SHP77 treated with DMSO at 0.1 percent for 48 hours (cell line): ENCODE data around the gene TAS2R40.

ENCODE experiments used
- DNase-seq: peaks from one replicate; lab custom pipeline; 2025; lab: John Stamatoyannopoulos, UW

TAS2R40 gene

GRCh38 chr7:143225047-143225446 is 3.2 kb downstream of the TAS2R40 start:
- DNase-seq = no peak

- DNase-seq = no peak
Measured at GRCh38 chr7:143227806-143228205, 6.0 kb downstream of the TAS2R40 start.

- no peak for DNase-seq
Measured at GRCh38 chr7:143229054-143229790, 7.4 kb downstream of the TAS2R40 start.

DNA sequence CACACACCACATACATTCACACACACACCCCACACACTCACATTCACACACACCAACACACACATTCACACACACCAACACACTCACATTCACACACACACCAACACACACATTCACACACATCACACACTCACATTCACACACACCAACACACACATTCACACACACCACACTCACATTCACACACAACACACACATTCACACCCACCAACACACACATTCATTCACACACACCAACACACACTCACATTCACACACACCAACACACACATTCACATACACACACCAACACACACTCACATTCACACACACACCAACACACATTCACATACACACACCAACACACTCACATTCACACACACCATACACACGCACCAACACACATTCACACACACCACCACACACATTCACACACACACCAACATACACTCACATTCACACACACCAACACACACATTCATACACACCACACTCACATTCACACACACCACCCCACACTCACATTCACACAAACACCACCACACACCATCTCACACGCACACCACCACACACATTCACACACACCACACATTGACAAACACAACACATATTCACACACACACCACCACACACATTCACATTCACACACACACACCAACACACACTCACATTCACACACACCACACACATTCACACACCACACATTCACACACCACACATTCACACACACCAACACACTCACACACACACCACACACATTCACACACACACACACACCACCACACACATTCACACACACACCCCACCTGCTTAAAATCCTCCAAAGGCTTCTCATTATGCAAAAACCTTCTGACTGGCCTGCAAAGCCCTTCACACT is 9.0 kb downstream of the TAS2R40 start:
- DNase-seq = no peak

DNA sequence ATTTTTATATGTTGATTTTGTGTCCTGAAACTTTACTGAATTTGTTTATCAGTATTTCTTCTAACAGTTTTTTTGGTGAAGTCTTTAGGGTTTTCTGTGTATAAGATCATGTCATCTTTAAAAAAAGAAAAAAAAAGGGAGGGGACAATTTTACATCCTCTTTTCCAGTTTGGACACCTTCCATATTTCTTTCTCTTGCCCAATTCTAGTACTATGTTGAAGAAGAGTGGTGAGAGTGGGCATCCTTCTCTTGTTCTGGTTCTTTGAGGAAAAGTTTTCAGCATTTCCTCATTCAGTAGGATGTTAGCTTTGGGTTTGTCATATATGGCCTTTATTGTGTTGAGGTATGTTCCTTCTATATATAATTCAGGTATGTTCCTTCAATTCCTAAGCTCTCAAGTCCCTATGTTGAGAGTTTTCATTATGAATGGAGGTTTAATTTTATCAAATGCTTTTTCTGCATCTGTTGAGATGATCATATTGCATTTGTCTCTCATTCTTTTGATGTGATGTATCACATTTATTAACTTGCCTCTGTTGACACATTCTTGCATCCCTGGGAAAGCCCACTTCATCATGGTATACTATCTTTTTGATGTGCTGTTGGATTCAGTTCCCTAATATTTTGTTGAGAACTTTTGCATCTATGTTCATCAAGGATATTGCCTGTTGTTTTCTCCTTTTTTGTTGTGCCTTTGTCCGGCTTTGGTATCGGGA is 12.1 kb downstream of the TAS2R40 start:
- no peak for DNase-seq

DNA sequence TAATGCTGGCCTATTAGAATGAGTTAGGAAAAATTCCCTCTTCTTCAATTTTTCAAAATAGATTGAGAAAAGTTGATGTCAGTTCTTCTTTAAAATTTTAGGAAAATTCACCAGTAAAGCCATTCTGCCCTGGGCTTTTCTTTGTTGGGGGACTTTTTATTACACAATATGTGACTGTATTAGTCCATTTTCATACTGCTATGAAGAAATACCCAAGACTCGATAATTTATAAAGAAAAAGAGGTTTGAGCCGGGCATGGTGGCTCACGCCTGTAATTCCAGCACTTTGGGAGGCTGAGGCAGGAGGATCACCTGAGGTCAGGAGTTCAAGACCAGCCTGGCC is 12.7 kb downstream of the TAS2R40 start:
- no peak for DNase-seq

DNA sequence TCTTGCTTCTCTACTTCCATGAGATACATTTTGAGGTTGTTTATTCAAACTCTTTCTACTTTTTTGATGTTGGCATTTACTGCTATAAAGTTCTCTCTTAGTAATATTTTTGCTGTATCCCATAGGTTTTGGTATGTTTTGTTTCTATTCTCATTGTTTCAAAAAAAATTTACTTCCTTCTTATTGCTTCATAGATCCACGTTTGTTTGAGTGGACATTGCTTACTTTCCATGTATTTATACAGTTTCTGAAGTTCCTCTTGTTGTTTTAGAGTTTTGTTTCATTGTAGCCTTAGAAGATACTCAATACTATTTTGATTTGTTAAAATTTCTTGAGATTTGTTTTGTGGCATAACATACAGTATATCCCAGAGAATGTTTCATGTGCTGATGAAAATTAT is 13.7 kb downstream of the TAS2R40 start:
- DNase-seq = no peak

GRCh38 chr7:143236408-143236990 is 14.7 kb downstream of the TAS2R40 start:
- no peak for DNase-seq

- no peak for DNase-seq
Measured at GRCh38 chr7:143237366-143237765, 15.5 kb downstream of the TAS2R40 start.

DNA sequence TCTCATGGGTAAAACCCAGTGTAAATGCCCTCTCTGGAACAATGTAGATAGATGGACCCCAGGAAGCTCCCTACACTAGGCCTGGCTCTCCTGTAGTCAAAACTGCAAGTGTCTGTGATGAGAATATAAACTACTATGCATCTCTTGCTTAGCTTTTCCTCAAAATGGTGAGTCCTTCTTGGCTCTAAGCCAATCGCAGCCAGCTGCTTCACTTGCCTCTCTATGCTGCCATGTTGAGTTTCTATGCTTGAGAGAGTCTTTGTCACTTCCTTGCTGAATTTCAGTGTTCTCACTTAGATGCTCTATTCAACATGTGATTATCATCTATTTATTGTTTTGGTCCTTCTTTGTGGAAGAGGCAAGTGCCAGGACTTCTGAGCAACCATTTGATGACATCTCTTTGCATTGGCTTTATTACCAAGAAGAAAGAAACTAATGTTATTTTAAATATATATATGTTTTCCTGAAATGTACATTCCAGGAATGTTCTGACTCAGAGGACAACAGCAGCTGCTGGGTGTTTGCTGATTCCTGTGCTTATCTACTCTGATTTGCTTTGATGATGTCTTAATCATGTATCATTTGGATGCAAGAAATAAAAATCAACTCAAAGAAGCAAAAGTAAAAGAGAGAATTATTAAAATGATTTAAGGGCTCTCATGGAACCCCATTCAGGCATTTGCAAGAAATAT is 16.6 kb downstream of the TAS2R40 start:
- no peak for DNase-seq

GRCh38 chr7:143239813-143240212 is 18.0 kb downstream of the TAS2R40 start:
- no peak for DNase-seq

GRCh38 chr7:143240291-143241168 is 18.7 kb downstream of the TAS2R40 start:
- peak; percentile 30 for DNase-seq

DNA sequence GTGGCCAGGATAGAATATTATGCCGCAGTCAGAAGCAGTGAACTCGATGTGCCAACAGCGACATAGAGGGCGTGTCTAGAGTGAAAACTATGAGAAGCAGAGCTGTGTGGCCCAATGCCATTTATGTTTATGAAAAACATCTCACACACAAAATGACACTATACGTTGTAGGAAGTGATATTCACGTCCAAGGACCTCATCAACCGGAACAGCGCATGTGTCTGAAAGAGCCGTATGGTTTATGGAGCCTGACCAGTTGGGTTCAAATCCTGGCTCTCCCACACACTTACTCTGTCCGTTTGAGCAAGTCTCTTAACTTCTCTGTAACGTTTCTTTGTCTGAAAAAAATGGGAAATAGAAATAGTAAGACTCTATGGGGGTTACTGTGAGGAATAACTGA is 20.5 kb downstream of the TAS2R40 start:
- DNase-seq = no peak

DNA sequence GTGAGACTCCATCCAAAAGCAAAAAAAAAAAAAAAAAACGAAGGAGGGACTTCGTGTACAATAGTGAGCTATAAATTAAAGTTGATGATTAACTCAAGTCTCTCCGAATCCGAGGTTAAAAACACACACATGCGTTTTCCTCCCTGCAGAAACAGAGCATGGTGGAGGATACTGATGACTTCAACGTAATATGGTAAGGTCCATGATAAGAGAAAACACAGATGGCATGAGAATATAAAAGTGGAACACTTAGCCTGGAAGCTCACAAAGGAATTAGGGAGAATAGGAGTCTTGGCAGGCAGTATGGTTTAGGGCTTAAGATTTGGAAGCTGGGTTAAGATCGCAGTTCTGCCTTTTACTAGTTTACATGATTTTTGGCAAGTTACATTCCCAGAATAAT is 21.3 kb downstream of the TAS2R40 start:
- DNase-seq = no peak

DNA sequence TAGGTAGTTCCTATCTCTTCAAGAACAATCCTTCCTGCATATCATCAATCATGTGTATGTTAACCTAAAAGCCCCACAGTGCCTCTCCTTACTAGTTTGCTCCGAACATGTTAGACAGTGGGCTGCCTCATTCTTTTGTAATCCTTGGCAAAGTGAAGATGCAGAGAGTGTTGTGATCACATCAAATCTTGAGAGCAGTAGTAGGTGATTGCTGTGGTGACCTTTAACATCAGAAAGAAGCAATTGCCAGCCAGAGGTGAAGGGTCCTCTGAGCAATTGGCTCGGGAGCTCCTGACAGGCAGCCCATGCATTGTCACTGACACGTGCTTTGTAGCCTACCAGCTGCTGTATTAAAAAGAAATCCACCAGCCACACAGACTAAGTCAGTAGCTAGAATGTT is 21.8 kb downstream of the TAS2R40 start:
- DNase-seq = no peak

DNA sequence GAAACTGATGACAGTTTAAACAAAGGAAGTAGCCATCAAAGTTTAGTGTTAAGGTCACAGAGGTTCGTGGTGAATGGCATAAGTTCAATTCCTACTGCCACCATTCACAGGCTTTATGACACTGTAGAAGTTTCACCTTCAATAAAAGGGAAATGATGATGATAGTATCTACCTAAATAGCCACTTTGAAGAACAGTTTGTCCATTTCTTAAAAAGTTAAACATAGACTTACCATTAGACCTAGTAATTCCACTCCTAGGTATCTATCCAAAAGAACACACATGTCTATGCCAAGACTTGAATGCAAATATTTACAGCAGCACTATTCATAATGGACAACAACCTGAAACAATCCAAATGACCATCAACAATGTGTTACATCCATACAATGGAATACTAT is 22.5 kb downstream of the TAS2R40 start:
- DNase-seq = no peak

GRCh38 chr7:143245123-143245522 is 23.3 kb downstream of the TAS2R40 start:
- DNase-seq = no peak

DNA sequence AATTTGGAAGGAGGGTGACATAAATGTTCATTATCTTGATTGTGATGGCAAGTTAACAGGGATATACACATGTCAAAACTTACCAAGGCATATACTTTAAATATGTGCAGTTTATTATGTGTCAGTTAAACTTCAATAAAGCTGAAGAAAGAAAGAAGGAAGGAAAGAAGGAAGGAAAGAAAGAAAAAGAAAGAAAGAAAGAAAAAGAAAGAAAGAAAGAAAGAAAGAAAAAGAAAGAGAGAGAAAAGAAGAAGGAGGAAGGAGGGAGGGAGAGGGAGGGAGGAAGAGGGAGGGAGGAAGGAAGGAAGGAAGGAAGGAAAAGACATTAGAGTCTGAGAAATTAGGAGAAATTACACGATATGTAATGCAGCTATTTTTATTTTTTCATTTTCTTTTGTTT is 25.5 kb downstream of the TAS2R40 start:
- no peak for DNase-seq

- no peak for DNase-seq
Measured at GRCh38 chr7:143248761-143249354, 27.0 kb downstream of the TAS2R40 start.

- DNase-seq = no peak
Measured at GRCh38 chr7:143250199-143250598, 28.4 kb downstream of the TAS2R40 start.
